RPMI8226 (cell line): ENCODE measurements around the gene GMFB.
A peak's percentile ranks its signal among the peaks of the same experiment; 100 is the strongest.
"Not testable (repeated sequence)": the region's sequence is repeated elsewhere in the genome, so short reads cannot be mapped to it uniquely, and the experiment has no call there.

Experiments used
- DNase-seq: peaks from one replicate; pipeline ENCODE4 v3.0.0-alpha.2; 2015

GMFB gene

GRCh38 chr14:54457609-54457996 lies 31.2 kb downstream of the GMFB start:
- DNase-seq: no peak

DNA sequence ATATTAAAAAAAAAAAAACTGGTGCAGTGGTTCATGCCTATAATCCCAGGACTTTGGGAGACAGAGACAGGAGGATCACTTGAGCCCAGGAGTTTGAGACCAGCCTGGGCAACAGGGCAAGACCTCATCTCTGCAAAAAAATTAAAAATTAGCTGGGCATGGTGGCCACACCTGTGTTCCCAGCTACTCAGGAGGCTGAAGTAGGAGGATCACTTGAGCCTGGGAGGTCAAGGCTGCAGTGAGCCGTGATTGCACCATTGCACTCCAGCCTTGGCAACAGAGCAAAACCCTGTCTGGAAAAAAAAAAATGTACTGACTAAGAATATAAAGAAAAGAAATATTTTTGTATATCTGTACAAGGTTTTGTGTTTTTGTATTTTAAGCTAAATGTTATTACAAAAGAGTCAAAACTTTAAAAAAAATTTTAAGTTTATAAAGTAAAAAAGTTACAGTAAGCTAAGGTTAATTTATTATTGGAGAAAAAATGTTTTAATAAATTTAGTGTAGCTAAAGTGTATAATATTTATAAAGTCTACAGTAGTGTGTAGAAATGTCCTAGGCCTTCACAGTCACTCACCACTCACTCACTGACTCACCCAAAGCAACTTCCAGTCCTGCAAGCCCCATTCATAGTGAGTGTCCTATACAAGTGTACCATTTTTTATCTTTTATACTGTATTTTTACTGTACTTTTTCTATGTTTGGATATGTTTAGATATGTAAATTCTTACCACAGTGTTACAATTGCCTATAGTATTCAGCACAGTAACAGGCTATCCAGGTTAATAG lies 31.8 kb downstream of the GMFB start:
- not testable (repeated sequence) for DNase-seq

DNA sequence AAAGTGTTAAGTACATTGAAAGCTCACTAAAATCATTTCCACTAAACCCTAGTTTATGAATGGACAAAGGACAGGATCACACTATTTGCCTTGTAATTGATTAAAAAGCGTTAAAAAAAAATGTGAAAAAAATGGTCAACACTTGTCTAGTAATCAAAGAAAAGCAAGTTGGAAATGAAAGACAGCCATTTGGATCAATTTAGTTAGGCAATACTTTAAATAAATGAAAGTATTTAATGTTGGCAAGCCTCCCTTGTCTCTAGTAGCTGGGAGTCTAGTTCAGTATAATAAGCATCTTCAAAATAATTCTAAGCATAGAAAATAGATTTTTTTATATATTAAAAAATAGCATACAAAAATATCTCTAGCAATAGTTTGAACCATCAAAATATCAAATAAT lies 33.4 kb downstream of the GMFB start:
- DNase-seq: no peak

DNA sequence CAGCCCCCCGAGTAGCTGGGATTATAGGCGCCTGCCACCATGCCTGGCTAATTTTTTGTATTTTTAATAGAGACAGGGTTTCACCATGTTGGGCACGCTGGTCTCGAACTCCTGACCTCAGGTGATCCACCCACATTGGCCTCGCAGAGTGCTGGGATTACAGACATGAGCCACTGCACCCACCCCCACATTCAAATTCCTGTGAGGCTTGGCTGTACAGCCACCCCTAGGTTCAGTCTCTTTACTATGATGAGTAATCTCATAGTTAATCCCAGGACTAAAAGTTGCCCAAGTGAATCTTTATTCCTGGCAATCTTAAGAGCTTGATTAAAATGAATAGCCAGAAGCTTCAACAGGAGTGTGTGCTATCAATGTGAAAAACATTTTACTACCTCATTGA lies 34.8 kb downstream of the GMFB start:
- DNase-seq: not testable (repeated sequence)

DNA sequence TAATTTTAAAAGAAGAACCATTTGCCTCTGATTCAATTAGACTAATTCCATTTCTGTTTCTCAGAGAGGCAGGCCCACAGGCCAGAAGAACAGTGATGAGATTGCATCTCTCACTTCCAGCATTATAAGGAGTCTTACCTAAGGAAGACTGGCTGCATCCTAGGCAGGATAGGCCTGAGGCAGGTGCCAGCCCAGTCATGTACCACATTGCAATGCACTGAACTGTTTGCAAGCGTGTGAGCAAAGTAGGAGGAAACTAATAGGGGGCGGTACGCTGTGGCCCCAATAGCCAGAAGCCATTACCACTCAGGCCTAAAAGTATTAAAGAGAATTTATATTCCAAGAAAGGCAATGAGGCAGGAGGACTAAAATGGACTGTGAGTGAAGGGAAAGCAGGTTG lies 35.5 kb downstream of the GMFB start:
- no peak for DNase-seq

- DNase-seq: no peak
These were observed 36.8 kb downstream of the GMFB start for GRCh38 chr14:54451961-54452360.

- DNase-seq: no peak
These were observed 37.6 kb downstream of the GMFB start for GRCh38 chr14:54451121-54451601.

DNA sequence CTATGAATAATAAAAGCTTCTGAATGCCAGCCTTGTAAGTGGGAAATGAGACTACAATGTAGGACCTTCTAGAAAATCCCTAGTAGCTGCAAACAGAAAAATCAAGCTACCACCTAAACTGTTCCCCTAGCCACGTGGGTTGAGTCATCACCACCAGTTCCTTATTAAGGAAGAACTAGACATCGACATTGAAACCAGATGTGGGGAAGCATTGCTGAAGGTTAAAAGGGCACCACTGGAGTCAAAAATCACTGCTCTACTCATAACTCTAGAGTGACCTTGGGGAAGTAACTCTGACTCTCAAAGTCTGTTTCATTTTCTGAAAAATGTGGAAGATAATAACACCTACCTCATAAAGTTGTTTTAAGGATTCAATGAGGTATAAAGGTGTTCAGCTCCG lies 38.2 kb downstream of the GMFB start:
- DNase-seq: peak; percentile 20

GRCh38 chr14:54447231-54447692 lies 41.5 kb downstream of the GMFB start:
- DNase-seq: no peak

DNA sequence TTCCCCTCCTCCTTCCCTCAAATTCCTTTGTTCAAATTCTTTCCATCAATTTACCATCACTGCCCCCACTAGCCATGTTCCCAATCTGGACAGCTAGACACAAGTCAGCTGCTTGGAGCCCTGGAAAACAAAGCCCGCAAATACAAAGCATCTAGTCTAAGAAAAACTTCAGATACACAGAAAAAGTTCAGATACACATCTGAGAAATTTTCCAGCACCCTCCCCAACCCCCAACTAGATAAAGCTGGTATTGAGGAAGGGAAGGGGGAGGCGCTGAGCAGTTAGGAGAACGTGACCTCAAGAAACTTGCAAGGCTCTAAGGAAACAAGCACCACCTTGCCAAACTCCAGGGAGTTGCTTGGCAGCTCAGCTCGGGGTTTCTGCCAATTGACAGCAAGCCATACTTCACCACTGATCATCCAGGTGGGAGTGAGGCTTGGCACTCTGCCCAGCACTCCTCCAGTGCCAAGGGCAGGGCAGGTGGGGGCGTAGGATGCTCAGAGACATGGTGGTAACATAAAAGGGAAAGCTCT lies 42.6 kb downstream of the GMFB start:
- peak; percentile 25 for DNase-seq

- no peak for DNase-seq
These were observed 44.1 kb downstream of the GMFB start for GRCh38 chr14:54444681-54445080.

- DNase-seq: no peak
These were observed 44.8 kb downstream of the GMFB start for GRCh38 chr14:54443981-54444380.

- DNase-seq: not testable (repeated sequence)
These were observed 45.8 kb downstream of the GMFB start for GRCh38 chr14:54442961-54443360.

GRCh38 chr14:54440873-54441868 lies 47.6 kb downstream of the GMFB start, which contains the start of gene CNIH1:
CNIH1 (minus strand) TSS chr14:54441374; CDS start chr14:54441327, 47 bp downstream.
- DNase-seq: peak; percentile 89

DNA sequence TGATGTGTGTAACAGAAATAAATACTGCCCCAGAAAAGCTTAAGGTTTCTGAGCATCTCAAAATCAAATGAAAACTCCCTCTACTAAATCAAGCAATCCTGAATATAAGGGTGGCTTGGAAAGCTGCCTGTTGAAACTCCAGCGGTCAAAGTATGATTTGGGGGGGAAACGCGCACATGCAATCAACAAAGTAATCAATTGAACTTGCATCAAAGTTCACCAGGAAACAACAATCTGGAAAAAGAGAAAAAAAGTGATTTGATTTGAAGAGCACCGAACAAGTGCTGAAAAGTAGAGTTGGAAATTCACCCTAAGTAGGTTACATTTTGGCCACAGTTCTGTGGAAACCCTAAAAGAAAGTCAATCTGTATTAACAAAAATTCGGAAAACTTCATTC lies 48.3 kb downstream of the GMFB start:
- DNase-seq: no peak

DNA sequence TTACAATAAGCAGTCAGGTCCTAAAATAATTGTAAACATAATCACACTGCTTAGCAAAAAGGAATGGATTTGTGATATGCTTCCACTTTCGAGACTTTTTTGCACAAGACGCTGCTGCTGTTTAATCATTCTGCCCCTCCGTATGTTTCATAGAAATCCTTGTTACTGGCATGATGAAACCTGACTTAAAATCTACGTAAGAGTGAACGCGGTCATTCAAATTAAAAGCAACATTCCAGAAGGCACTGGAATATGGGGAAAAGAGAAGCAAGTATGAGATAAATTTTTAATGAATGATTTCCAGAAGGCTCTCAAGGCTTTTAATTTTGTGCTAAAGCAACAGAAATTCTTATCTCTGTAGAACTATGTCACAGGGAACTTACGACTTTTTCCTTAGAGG lies 48.7 kb downstream of the GMFB start:
- no peak for DNase-seq

DNA sequence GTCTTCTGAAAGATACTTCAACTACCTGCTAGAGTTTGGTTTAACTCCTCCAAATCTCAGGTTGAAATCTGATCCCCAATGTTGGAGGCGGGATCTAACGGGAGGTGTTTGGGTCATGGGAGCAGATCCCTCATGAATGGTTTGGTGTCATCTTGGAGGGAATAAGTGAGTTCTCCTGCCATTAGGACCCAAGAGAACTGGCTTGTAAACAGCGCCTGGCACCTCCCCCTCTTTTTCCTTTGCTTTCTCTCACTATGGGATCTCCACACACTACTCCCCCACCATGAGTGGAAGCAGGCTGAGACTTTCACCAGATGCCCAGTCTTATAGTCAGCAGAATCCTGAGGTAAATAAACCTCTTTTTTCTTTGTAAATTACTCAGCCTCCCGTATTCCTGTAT lies 50.1 kb downstream of the GMFB start:
- DNase-seq: no peak

DNA sequence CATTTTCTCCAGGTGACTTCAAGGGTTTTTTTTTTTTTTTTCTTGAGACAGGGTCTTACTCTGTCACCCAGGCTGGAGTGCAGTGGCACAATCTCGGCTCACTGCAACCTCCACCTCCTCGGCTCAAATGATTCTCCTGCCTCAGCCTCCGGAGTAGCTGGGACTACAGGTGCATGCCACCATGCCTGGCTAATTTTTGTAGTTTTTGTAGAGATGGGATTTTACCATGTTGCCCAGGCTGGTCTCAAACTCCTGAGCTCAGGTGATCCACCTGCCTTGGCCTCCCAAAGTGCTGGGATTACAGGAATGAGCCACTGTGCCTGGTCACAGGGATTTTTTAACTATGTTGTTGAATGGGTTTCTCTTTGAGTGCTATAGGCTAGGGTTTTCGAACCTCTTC lies 50.8 kb downstream of the GMFB start:
- not testable (repeated sequence) for DNase-seq

- no peak for DNase-seq
These were observed 53.2 kb downstream of the GMFB start for GRCh38 chr14:54435500-54435981.

DNA sequence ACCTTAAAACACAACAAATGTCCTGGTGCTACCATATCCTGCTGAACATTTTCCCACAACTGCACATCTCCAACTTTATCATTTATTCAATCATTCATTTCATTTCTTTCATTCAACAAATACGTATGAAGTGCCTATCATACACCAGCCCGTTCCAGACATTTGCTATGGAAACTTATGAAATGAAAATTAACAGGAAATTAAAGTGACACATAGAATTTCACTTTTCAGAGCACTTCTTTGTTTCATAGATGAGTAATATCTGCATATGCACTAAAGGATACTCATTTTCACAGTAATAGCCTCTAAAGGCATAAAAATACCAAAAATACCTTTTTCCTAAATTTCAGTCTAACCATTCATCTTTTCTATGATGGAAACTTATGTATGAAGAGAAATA lies 60.3 kb downstream of the GMFB start:
- no peak for DNase-seq

- no peak for DNase-seq
These were observed 60.9 kb downstream of the GMFB start for GRCh38 chr14:54427871-54428270.

DNA sequence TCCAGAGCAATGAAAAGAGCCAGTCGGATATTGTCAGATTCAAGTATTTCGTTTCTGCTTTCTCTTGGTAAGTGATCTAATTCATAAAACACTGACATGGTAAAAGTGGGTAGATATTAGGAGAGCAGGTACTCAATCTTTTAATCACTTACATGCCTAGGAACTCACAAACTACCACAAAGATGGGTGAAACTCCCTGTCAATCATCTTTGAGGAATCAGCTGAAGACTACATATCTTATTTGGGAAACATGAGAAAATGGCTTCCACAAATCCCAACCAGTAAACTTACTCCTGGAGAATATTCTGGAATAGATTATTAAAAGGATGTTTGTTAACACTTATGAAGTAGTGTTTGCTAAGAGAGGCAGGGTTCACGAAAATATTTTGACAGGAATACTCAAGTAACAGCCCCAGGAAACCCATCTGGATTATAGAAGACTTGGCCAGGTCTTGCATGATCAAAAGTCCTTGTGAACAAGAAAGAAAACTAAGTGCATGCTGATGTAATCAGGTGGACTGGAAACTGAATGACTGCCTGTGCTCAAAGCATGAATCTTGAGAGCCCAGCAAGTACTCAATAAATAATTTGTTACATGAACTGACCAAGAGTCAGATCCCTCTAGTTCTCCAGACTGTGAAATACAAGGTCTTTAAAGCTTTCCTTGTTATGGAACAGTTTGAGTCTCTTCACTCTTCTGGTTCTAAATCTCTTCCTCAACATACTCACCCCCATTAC lies 63.1 kb downstream of the GMFB start:
- DNase-seq: no peak
